Thyroid gland (tissue), 4 donors: ENCODE measurements around the gene NKAIN4.

Experiments
- POLR2A ChIP-seq, 2 donors: fragments of 450-650 bp; IDR thresholded peaks; one replicate each; pipeline ENCODE4 v1.6.1; 2017; ENCODE audit warnings: antibody characterized with exemption in 2 of 2, mild to moderate bottlenecking in 2 of 2, moderate library complexity in 1 of 2
- TF ChIP-seq, protein P1 (sequence below), 6 experiments: fragments of 200-600 bp in 3 of 6; fragments of 450-650 bp in 3 of 6; sonication (generic) in 3 of 6; IDR thresholded peaks; one replicate each; pipeline ENCODE4 v1.5.1; 2016 to 2019; ENCODE audit warnings: antibody characterized with exemption in 6 of 6, mild to moderate bottlenecking in 2 of 6, inconsistent platforms in 1 of 6, moderate library complexity in 1 of 6

DNA sequence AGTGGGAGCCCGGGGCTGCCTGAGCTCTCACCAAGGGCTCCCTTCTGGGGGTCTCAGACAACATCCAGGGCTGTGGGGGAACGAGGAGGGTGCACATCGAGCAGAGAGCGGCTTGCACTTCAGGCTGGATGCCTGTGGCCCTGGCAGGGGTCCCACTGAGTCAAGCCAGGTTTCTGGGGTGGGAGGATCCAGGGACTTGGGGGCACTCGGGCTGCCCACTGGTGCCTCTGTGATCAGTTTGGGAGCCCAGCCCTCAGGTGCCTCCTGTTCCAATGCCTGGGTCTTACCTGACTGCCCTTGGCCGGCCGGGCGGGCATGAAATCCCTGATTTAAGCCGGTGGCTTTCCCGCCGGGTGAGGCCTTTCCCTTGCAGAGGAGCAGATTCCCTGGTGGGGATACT lies 39.2 kb upstream of the NKAIN4 start:
- TF ChIP-seq POLR2A (IDR thresholded peaks at IDR 0.05): no peak
- TF ChIP-seq, protein P1, sequence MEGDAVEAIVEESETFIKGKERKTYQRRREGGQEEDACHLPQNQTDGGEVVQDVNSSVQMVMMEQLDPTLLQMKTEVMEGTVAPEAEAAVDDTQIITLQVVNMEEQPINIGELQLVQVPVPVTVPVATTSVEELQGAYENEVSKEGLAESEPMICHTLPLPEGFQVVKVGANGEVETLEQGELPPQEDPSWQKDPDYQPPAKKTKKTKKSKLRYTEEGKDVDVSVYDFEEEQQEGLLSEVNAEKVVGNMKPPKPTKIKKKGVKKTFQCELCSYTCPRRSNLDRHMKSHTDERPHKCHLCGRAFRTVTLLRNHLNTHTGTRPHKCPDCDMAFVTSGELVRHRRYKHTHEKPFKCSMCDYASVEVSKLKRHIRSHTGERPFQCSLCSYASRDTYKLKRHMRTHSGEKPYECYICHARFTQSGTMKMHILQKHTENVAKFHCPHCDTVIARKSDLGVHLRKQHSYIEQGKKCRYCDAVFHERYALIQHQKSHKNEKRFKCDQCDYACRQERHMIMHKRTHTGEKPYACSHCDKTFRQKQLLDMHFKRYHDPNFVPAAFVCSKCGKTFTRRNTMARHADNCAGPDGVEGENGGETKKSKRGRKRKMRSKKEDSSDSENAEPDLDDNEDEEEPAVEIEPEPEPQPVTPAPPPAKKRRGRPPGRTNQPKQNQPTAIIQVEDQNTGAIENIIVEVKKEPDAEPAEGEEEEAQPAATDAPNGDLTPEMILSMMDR (IDR thresholded peaks at IDR 0.05): no peak
